ENCODE results near the gene SMAP2.

DNA sequence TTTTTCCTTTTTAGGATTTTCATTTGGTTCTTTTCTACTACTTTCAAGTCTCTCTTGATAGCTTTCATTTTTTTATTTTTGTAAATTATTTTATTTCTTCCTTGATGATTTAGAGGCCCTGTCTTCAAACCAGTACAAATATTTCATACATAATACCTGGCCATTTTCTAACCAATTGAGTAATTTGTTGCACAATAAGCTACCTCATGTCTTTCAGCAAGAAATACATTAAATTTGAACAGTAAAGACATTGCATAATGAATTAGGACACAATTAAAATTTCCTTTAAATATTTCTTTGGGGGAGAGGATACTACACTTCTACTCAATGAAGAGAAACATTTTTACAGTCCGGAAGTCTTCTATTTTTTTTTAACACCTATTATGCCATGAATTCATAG lies 40.8 kb upstream of the SMAP2 start:
- TF ChIP-seq, protein P1, sequence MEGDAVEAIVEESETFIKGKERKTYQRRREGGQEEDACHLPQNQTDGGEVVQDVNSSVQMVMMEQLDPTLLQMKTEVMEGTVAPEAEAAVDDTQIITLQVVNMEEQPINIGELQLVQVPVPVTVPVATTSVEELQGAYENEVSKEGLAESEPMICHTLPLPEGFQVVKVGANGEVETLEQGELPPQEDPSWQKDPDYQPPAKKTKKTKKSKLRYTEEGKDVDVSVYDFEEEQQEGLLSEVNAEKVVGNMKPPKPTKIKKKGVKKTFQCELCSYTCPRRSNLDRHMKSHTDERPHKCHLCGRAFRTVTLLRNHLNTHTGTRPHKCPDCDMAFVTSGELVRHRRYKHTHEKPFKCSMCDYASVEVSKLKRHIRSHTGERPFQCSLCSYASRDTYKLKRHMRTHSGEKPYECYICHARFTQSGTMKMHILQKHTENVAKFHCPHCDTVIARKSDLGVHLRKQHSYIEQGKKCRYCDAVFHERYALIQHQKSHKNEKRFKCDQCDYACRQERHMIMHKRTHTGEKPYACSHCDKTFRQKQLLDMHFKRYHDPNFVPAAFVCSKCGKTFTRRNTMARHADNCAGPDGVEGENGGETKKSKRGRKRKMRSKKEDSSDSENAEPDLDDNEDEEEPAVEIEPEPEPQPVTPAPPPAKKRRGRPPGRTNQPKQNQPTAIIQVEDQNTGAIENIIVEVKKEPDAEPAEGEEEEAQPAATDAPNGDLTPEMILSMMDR (IDR thresholded peaks at IDR 0.05; ENCODE audit: low read length), result no peak
- no peak for TF ChIP-seq EZH2phosphoT487 (IDR thresholded peaks at IDR 0.05; ENCODE audit: low read length)

Measured in MM.1S (cell line).